KMS-11 (cell line): Measurements from ENCODE around the gene CAVIN1.
"Not testable (repeated sequence)": the region's sequence is repeated elsewhere in the genome, so short reads cannot be mapped to it uniquely, and the experiment has no call there.

Experiments
- H2AFZ ChIP-seq: fragments of 200-600 bp; sonication (generic); 2 replicates; pipeline ENCODE4 v1.6.1; 2016; ENCODE audit warnings: antibody characterized with exemption, mixed run types, low read depth
- H3K27ac ChIP-seq: fragments of 200-600 bp; sonication (generic); 2 replicates; pipeline ENCODE4 v1.6.1; 2016; ENCODE audit warnings: mild to moderate bottlenecking, mixed run types
- H3K27me3 ChIP-seq: fragments of 200-600 bp; sonication (generic); 2 replicates; pipeline ENCODE4 v1.6.1; 2017; ENCODE audit warnings: mild to moderate bottlenecking, low read depth, mixed run types, moderate library complexity; ENCODE audit not compliant: insufficient read depth
- H3K36me3 ChIP-seq: fragments of 200-600 bp; sonication (generic); 2 replicates; pipeline ENCODE4 v1.6.1; 2017; ENCODE audit warnings: mild to moderate bottlenecking, mixed run types; ENCODE audit not compliant: insufficient read depth
- H3K4me1 ChIP-seq: fragments of 200-600 bp; sonication (generic); 2 replicates; pipeline ENCODE4 v1.6.1; 2016; ENCODE audit warnings: mild to moderate bottlenecking, low read depth, mixed run types; ENCODE audit not compliant: poor library complexity, severe bottlenecking
- H3K4me2 ChIP-seq: fragments of 200-600 bp; sonication (generic); 2 replicates; pipeline ENCODE4 v1.7.0; 2016; ENCODE audit warnings: mild to moderate bottlenecking, mixed run types
- H3K4me3 ChIP-seq: fragments of 200-600 bp; sonication (generic); IDR thresholded peaks from 2 replicates; pipeline ENCODE4 v1.6.1; 2017; ENCODE audit warnings: low read depth, low read length, mixed read lengths; ENCODE audit not compliant: insufficient read depth
- H3K79me2 ChIP-seq: fragments of 200-600 bp; sonication (generic); 2 replicates; pipeline ENCODE4 v1.6.1; 2016; ENCODE audit warnings: low read depth, mixed run types; ENCODE audit not compliant: insufficient read depth
- H3K9ac ChIP-seq: fragments of 200-600 bp; sonication (generic); 2 replicates; pipeline ENCODE4 v1.6.1; 2016; ENCODE audit warnings: mild to moderate bottlenecking, mixed run types
- H4K20me1 ChIP-seq: fragments of 200-600 bp; sonication (generic); 2 replicates; pipeline ENCODE4 v1.6.1; 2016; ENCODE audit warnings: mild to moderate bottlenecking, mixed run types; ENCODE audit not compliant: insufficient read depth
- TF ChIP-seq, protein P1 (sequence below): fragments of 200-600 bp; sonication (generic); conservative IDR thresholded peaks from 2 replicates; pipeline ENCODE4 v1.6.1; 2017; ENCODE audit warnings: low read depth, mild to moderate bottlenecking, antibody characterized with exemption, low read length, moderate library complexity, mixed read lengths

Gene CAVIN1

GRCh38 chr17:42363767-42364585, 59.1 kb downstream of the CAVIN1 start:
- no peaks in the 10 kb centered on the region for H3K27me3 ChIP-seq
- peaks cover 9% of the 10 kb centered on the region; the same call in 1 of the 2 replicates for H3K79me2 ChIP-seq
- no peak overlapping the region for H3K9ac ChIP-seq
- H3K4me1 ChIP-seq: no peaks in the 10 kb centered on the region
- H3K27ac ChIP-seq: no peak overlapping the region
- H3K4me2 ChIP-seq: no peak overlapping the region
- TF ChIP-seq, protein P1, sequence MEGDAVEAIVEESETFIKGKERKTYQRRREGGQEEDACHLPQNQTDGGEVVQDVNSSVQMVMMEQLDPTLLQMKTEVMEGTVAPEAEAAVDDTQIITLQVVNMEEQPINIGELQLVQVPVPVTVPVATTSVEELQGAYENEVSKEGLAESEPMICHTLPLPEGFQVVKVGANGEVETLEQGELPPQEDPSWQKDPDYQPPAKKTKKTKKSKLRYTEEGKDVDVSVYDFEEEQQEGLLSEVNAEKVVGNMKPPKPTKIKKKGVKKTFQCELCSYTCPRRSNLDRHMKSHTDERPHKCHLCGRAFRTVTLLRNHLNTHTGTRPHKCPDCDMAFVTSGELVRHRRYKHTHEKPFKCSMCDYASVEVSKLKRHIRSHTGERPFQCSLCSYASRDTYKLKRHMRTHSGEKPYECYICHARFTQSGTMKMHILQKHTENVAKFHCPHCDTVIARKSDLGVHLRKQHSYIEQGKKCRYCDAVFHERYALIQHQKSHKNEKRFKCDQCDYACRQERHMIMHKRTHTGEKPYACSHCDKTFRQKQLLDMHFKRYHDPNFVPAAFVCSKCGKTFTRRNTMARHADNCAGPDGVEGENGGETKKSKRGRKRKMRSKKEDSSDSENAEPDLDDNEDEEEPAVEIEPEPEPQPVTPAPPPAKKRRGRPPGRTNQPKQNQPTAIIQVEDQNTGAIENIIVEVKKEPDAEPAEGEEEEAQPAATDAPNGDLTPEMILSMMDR: no peak
- no peak overlapping the region for H2AFZ ChIP-seq
- H4K20me1 ChIP-seq: no peaks in the 10 kb centered on the region
- H3K36me3 ChIP-seq: no peaks in the 10 kb centered on the region
- H3K4me3 ChIP-seq: no peak overlapping the region

DNA sequence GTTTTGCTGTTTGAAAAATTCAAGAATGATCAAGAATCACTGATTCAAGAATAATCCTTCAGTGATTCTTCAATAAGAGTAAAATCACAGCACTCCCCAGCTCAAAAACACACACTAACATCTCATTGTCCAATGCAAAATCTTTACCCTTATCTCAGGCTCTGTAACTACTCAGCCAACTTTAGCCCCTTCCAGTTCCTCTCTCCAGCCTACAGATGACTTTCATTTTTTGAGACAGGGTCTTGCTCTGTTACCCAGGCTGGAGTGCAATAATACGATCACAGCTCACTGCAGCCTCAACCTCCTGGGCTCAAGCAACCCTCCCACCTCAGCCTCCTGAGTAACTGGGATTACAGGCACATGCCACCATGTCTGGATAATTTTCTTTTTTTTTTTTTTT, 59.8 kb downstream of the CAVIN1 start:
- TF ChIP-seq, protein P1: no peak
- Histone ChIP-seq H3K9ac (no peak overlapping the region), H3K4me2 (no peak overlapping the region), H4K20me1 (no peaks in the 10 kb centered on the region), H3K27ac (no peak overlapping the region), H3K27me3 (no peaks in the 10 kb centered on the region), H3K79me2 (peaks cover 9% of the 10 kb centered on the region; the same call in 1 of the 2 replicates), H3K4me1 (no peaks in the 10 kb centered on the region), H2AFZ (no peak overlapping the region), H3K36me3 (no peaks in the 10 kb centered on the region), H3K4me3 (no peak overlapping the region)

DNA sequence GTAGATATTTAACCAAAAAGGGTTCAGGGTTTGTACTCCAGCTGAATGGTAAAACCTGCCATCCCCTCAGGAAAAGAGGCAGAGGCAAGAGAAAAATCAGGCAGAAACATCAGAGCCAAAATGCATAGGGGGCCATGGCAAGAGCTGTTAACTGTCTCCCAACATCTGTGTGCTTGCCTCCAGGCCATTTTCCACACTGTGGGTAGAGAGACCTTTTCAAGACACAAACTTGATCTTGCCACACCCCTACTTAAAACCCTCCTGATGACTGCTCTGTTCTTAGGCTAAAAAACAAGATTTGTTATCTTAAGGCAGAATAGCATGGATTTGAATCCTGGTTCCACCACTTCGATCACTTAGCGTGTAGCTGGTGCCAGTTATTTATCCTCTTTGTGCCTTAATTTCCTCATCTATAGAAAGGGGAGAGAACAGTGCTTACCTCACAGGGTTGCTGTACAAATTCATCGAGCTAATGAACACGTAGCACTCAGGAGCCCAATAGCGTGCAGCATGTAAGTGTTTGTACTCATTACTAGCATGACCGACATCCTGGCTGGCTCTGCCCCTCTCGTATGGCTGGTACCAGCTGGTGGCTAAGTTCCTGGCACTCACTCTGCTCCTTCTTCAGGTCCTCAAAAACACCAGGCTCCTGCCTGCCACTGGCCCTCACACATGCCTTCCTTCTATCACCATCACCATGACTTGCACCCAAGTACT, 60.7 kb downstream of the CAVIN1 start:
- TF ChIP-seq, protein P1: no peak
- Histone ChIP-seq H2AFZ (no peak overlapping the region), H3K9ac (no peak overlapping the region), H3K27ac (no peak overlapping the region), H4K20me1 (no peaks in the 10 kb centered on the region), H3K79me2 (peaks cover 9% of the 10 kb centered on the region; the same call in 1 of the 2 replicates), H3K36me3 (no peaks in the 10 kb centered on the region), H3K4me1 (peaks cover 3% of the 10 kb centered on the region), H3K4me3 (no peak overlapping the region), H3K27me3 (no peaks in the 10 kb centered on the region), H3K4me2 (no peak overlapping the region)

DNA sequence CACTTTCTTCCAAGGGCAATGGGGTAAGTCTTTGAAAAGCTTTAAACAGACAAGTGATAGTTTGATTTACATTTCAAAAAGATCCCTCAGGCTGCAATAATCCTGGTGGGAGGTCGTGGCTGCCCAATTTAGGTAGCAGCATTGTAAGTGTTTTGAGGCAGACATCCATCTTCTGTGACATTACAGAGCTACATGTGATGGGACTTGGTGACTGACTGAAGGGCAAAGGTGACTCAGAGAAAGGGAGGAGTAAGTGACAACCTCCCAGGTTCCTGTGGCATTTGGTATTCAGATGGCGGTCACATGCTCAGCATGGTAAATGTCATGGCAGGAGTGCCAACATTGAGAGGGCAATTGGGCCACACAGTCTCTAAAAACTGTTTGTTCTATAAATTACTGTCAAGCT, 61.3 kb downstream of the CAVIN1 start:
- Histone ChIP-seq H2AFZ (no peak overlapping the region), H3K4me2 (no peak overlapping the region), H3K36me3 (no peaks in the 10 kb centered on the region), H3K4me1 (peaks cover 6% of the 10 kb centered on the region), H3K79me2 (peaks cover 9% of the 10 kb centered on the region; the same call in 1 of the 2 replicates), H3K9ac (no peak overlapping the region), H3K27ac (no peak overlapping the region), H3K27me3 (no peaks in the 10 kb centered on the region), H3K4me3 (no peak overlapping the region), H4K20me1 (no peaks in the 10 kb centered on the region)
- TF ChIP-seq, protein P1: no peak

- H4K20me1 ChIP-seq, H3K27ac ChIP-seq, H3K27me3 ChIP-seq, H3K4me3 ChIP-seq, H2AFZ ChIP-seq, H3K79me2 ChIP-seq, H3K9ac ChIP-seq, H3K4me2 ChIP-seq, H3K4me1 ChIP-seq, H3K36me3 ChIP-seq: not testable (repeated sequence)
Measured at GRCh38 chr17:42360388-42360787, 62.7 kb downstream of the CAVIN1 start.
